ENCODE data around the gene CALCR.
A peak's percentile ranks its signal among the peaks of the same experiment; 100 is the strongest.

The CALCR gene

DNA sequence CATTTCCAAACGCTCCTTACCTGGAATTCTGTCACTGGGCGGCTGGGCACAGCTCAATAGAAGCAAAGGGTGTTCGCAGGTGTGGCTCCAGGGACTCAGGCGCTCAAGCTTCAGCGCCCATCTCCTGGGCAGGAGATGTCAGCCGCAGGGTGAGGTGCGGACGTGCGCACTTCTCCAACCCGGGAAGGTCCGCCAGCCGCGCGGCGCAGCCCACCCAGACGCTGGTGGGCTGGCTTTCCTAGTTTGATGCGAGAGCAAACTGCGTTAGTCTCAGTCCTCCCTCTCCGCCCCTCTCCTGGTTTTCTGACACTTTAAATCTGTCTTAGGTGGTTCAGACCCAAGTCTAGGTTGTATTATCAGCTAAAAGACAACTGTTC lies 267 bp downstream of the CALCR start:
- TF ChIP-seq CTCF (IDR thresholded peaks at IDR 0.05; ENCODE audit: low read length, missing control alignments): no peak
- DNase-seq (ENCODE audit: low read depth): no peak
- no peak overlapping the region for H3K4me3 ChIP-seq (replicated peaks; ENCODE audit: low read depth, low read length)

DNA sequence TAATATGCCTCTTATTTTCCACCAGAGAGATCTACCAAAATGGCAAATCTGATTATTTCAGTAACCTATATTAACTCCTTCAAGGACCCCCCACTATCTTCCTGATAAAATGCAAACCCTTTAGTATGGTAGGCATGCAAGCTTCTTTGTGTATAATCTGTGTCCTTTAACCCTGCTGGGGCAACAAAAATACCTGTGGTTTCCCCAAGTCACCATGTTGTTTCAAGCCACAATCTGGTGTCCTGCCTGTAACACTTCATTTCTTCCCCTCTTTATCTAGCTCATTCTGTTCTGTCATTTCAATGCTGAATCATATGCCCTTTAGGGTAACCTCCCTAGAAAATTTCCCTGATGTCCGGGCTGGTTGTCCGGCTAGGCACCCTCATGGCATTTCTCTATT lies 5.3 kb downstream of the CALCR start:
- no peak overlapping the region for H3K4me3 ChIP-seq (replicated peaks; ENCODE audit: low read depth, low read length)
- no peak for TF ChIP-seq CTCF (IDR thresholded peaks at IDR 0.05; ENCODE audit: low read length, missing control alignments)
- no peak for DNase-seq (ENCODE audit: low read depth)

DNA sequence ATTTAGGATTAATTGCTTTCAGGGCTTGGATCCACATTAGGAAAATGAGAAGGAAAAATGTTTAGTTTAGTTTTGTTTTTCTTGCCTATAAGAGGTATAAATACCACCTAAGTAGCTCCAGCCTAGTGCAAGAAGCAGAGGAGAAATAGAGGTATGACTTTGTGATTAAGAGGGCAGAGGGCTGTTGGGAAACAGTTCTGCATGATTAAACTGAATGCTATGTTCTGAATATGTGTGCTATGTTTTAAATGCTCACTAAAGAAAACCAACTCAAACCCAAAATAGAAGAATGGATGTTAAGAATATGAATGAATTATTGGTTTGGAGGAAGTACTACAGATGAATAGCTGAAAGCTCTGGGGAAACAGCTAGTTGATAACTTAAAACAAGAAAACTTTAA lies 7.6 kb downstream of the CALCR start:
- peak; percentile 9 for DNase-seq (ENCODE audit: low read depth)
- H3K4me3 ChIP-seq (replicated peaks; ENCODE audit: low read depth, low read length): no peak overlapping the region
- TF ChIP-seq CTCF (IDR thresholded peaks at IDR 0.05; ENCODE audit: low read length, missing control alignments): no peak

- DNase-seq (ENCODE audit: low read depth): no peak
- no peak for TF ChIP-seq CTCF (IDR thresholded peaks at IDR 0.05; ENCODE audit: low read length, missing control alignments)
- no peak overlapping the region for H3K4me3 ChIP-seq (replicated peaks; ENCODE audit: low read depth, low read length)
These were observed 10.9 kb downstream of the CALCR start for GRCh38 chr7:93563584-93563983.

DNA sequence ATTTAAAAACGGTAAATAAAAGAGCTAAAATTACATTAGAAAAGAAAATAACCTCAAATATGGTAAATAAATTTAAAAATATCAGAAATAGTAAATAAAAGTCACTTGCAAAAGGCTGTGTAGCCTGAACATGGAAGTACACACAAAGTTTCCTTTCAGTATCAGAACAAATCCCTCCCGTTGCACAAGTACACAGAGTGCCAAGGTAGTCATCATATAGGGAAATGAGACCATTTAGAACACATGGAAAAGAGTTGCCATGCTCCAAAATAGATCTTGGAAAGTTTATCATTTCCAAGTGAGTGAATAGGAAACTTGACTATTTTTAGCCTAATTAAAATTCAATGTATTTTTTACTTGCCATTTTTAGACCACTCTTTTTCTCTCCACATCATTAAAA lies 11.6 kb downstream of the CALCR start:
- H3K4me3 ChIP-seq (replicated peaks; ENCODE audit: low read depth, low read length): no peak overlapping the region
- no peak for TF ChIP-seq CTCF (IDR thresholded peaks at IDR 0.05; ENCODE audit: low read length, missing control alignments)
- no peak for DNase-seq (ENCODE audit: low read depth)

- no peak for TF ChIP-seq CTCF (IDR thresholded peaks at IDR 0.05; ENCODE audit: low read length, missing control alignments)
- no peak for DNase-seq (ENCODE audit: low read depth)
- H3K4me3 ChIP-seq (replicated peaks; ENCODE audit: low read depth, low read length): no peak overlapping the region
These were observed 12.4 kb downstream of the CALCR start for GRCh38 chr7:93562106-93562505.

GRCh38 chr7:93559639-93560491 lies 14.7 kb downstream of the CALCR start:
- no peak for TF ChIP-seq CTCF (IDR thresholded peaks at IDR 0.05; ENCODE audit: low read length, missing control alignments)
- no peak overlapping the region for H3K4me3 ChIP-seq (replicated peaks; ENCODE audit: low read depth, low read length)
- DNase-seq (ENCODE audit: low read depth): no peak
